PFSK-1 (cell line): ENCODE data around the gene FAM53B.
A peak's percentile ranks its signal among the peaks of the same experiment; 100 is the strongest.

Source experiments
- FOXP2 ChIP-seq: optimal IDR thresholded peaks from 2 replicates; pipeline ENCODE3; 2011; ENCODE audit warnings: borderline replicate concordance, control low read depth, inconsistent platforms; ENCODE audit not compliant: insufficient read depth; ENCODE audit errors: extremely low read length, extremely low read depth
- POLR2AphosphoS5 ChIP-seq: IDR thresholded peaks from 2 replicates; pipeline ENCODE4 v1.6.1; 2012; ENCODE audit warnings: low read depth, mild to moderate bottlenecking, control low read depth, low read length, moderate library complexity
- REST ChIP-seq, 2 experiments: IDR thresholded peaks; 2 replicates each; pipeline versions ENCODE4 v1.6.1 to v1.8.0; 2011 to 2012; ENCODE audit warnings: low read depth in 2 of 2, low read length in 2 of 2, control low read depth in 1 of 2, inconsistent platforms in 1 of 2, mild to moderate bottlenecking in 1 of 2, moderate library complexity in 1 of 2; ENCODE audit not compliant: insufficient read depth in 1 of 2
- SIN3A ChIP-seq: IDR thresholded peaks from 2 replicates; pipeline ENCODE4 v1.6.1; 2012; ENCODE audit warnings: mild to moderate bottlenecking, low read length, moderate library complexity, borderline replicate concordance; ENCODE audit not compliant: insufficient read depth
- TAF1 ChIP-seq: IDR thresholded peaks from 2 replicates; pipeline ENCODE4 v1.6.1; 2012; ENCODE audit warnings: low read length, control low read depth, borderline replicate concordance; ENCODE audit not compliant: insufficient read depth

The FAM53B gene

GRCh38 chr10:124745252-124745651, 1.1 kb upstream of the FAM53B start:
- TF ChIP-seq TAF1 (no peak), POLR2AphosphoS5 (no peak), FOXP2 (no peak), REST (IDR thresholded peaks at IDR 0.05; ENCODE audit: insufficient read depth in 1 of 2, low read depth in 2 of 2, low read length in 2 of 2) (no peak), SIN3A (no peak)

GRCh38 chr10:124743191-124744101, 732 bp downstream of the FAM53B start:
- TF ChIP-seq FOXP2 (no peak), SIN3A (no peak), TAF1 (no peak), REST (IDR thresholded peaks at IDR 0.05; ENCODE audit: insufficient read depth in 1 of 2, low read depth in 2 of 2, low read length in 2 of 2) (no peak), POLR2AphosphoS5 (no peak)

GRCh38 chr10:124742413-124743190, 1.6 kb downstream of the FAM53B start:
- no peak for TF ChIP-seq TAF1
- peak; percentile 46; the same call in 1 of the 2 replicates for TF ChIP-seq POLR2AphosphoS5

- TF ChIP-seq FOXP2 (no peak), REST (IDR thresholded peaks at IDR 0.05; ENCODE audit: insufficient read depth in 1 of 2, low read depth in 2 of 2, low read length in 2 of 2) (no peak), SIN3A (no peak), TAF1 (no peak), POLR2AphosphoS5 (no peak)
Observed at GRCh38 chr10:124741922-124742412, 2.2 kb downstream of the FAM53B start.

GRCh38 chr10:124741281-124741921, 2.8 kb downstream of the FAM53B start:
- no peak for TF ChIP-seq REST (IDR thresholded peaks at IDR 0.05; ENCODE audit: insufficient read depth in 1 of 2, low read depth in 2 of 2, low read length in 2 of 2)
- TF ChIP-seq TAF1 = no peak
- TF ChIP-seq SIN3A = no peak
- TF ChIP-seq POLR2AphosphoS5 = no peak
- TF ChIP-seq FOXP2 = no peak
